Muscle layer of colon (tissue), 2 donors: Measurements from ENCODE around the gene OR2A7.
"Not testable (repeated sequence)": the region's sequence is repeated elsewhere in the genome, so short reads cannot be mapped to it uniquely, and the experiment has no call there.

Experiments used
- H3K27ac ChIP-seq: one replicate; pipeline ENCODE4 v1.7.0; 2013; ENCODE audit warnings: low read depth, mild to moderate bottlenecking, low read length, moderate library complexity
- H3K27me3 ChIP-seq, 2 donors: one replicate each; pipeline ENCODE4 v1.7.0; 2013; ENCODE audit warnings: low read length in 2 of 2, mild to moderate bottlenecking in 2 of 2; ENCODE audit not compliant: insufficient read depth in 2 of 2, control insufficient read depth in 1 of 2
- H3K36me3 ChIP-seq: one replicate; pipeline ENCODE4 v1.7.0; 2013; ENCODE audit warnings: mild to moderate bottlenecking, low read length; ENCODE audit not compliant: insufficient read depth
- H3K4me1 ChIP-seq: one replicate; pipeline ENCODE4 v1.7.0; 2013; ENCODE audit warnings: mild to moderate bottlenecking, low read length; ENCODE audit not compliant: insufficient read depth
- H3K4me3 ChIP-seq, 2 donors: one replicate each; pipeline ENCODE4 v1.7.0; 2013; ENCODE audit warnings: low read length in 2 of 2, low read depth in 1 of 2, mild to moderate bottlenecking in 1 of 2, moderate library complexity in 1 of 2
- H3K9ac ChIP-seq: one replicate; pipeline ENCODE4 v1.7.0; 2013; ENCODE audit warnings: low read length
- H3K9me3 ChIP-seq: one replicate; pipeline ENCODE4 v1.7.0; 2013; ENCODE audit warnings: mild to moderate bottlenecking, low read length
- donor health status: abdominal sarcoma.
- donor health status: Adenocarcinoma of cecum.

OR2A7 gene, protein sequence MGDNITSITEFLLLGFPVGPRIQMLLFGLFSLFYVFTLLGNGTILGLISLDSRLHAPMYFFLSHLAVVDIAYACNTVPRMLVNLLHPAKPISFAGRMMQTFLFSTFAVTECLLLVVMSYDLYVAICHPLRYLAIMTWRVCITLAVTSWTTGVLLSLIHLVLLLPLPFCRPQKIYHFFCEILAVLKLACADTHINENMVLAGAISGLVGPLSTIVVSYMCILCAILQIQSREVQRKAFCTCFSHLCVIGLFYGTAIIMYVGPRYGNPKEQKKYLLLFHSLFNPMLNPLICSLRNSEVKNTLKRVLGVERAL

DNA sequence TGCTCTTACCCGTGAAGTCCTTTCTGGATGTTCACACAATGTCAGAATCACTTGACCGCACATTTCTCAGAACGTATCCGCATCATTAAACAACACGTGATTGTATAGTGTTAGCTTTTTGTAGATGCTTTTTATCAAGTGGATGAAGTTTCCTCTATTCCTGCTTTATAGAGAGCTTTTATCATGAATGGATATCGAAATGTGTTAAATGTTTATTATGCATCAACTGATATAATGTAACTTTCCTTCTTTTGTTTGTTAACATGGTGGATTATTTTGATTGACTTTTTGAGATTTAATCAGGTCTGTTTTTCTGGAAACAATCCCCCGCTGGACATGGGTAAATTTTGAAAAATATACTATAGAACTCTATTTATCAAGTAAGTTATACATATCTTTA, at the start of gene OR2A7:
Gene OR2A7 (minus strand): TSS at position 101 of the 400 bp plus-strand sequence. CDS start 5,164 bp downstream, outside the sequence.
- not testable (repeated sequence) for H3K36me3 ChIP-seq, H3K27me3 ChIP-seq, H3K4me1 ChIP-seq, H3K27ac ChIP-seq, H3K9me3 ChIP-seq, H3K9ac ChIP-seq, H3K4me3 ChIP-seq

GRCh38 chr7:144311872-144312469, 47.4 kb upstream of the OR2A7 start, which contains the start of gene OR2A1:
OR2A1 (plus strand) TSS chr7:144312419; CDS start chr7:144318125, 5,706 bp downstream.
- H3K27me3 ChIP-seq, H3K4me1 ChIP-seq, H3K27ac ChIP-seq: not testable (repeated sequence)

GRCh38 chr7:144311218-144311617, 46.6 kb upstream of the OR2A7 start:
- not testable (repeated sequence) for H3K9me3 ChIP-seq, H3K4me1 ChIP-seq, H3K27ac ChIP-seq, H3K9ac ChIP-seq, H3K4me3 ChIP-seq, H3K36me3 ChIP-seq, H3K27me3 ChIP-seq

More at GRCh38 chr7:144311872-144312469, 47.4 kb upstream of the OR2A7 start, which contains the start of gene OR2A1:
- not testable (repeated sequence) for H3K4me3 ChIP-seq, H3K9ac ChIP-seq, H3K36me3 ChIP-seq, H3K9me3 ChIP-seq

GRCh38 chr7:144309702-144310101, 45.1 kb upstream of the OR2A7 start:
- not testable (repeated sequence) for H3K4me3 ChIP-seq, H3K4me1 ChIP-seq, H3K27me3 ChIP-seq, H3K9me3 ChIP-seq, H3K36me3 ChIP-seq, H3K27ac ChIP-seq, H3K9ac ChIP-seq

GRCh38 chr7:144305156-144305555, 40.6 kb upstream of the OR2A7 start:
- not testable (repeated sequence) for H3K4me3 ChIP-seq, H3K4me1 ChIP-seq, H3K27me3 ChIP-seq, H3K27ac ChIP-seq, H3K9ac ChIP-seq, H3K9me3 ChIP-seq, H3K36me3 ChIP-seq

- not testable (repeated sequence) for H3K36me3 ChIP-seq, H3K4me3 ChIP-seq, H3K4me1 ChIP-seq, H3K9ac ChIP-seq, H3K27me3 ChIP-seq, H3K27ac ChIP-seq, H3K9me3 ChIP-seq
Observed at GRCh38 chr7:144303607-144304006, 39.0 kb upstream of the OR2A7 start.

- not testable (repeated sequence) for H3K4me3 ChIP-seq, H3K27me3 ChIP-seq, H3K4me1 ChIP-seq, H3K27ac ChIP-seq, H3K9ac ChIP-seq, H3K36me3 ChIP-seq, H3K9me3 ChIP-seq
Observed at GRCh38 chr7:144302578-144303303, 38.1 kb upstream of the OR2A7 start.

DNA sequence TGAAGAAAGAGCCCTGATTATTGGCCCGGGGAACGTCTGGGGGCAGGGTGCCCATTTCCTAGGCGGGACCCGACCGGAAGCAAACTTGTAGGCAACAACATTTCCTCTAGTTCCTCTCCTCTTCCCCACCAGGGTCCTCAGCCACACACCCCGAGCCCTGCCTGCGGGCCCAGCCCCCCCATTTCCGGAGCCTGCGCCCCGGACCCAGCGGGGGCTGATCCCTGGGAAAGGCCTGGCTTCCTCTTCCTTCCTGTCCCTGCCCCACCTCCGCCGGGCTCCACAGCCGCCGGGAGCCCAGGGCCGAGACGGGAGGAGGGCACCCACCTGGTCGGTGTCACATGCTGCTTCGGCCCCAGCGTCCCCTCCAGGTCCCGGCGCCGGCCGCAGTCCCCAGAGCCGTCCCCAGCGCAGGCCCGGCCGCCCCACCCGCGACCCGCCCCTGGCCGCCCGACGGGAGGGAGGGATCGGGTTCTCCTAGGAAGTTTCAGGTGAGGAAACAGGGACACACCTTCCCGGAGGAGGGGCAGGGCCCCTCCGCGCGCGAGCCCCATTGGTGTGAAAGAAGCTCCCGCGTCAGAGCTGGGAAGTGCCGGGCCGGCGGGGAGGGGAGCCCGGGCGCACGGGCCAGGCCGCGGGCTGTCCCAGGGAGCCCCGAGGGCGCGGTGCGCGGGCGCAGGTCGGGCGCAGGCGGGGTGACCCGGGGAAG, 29.4 kb upstream of the OR2A7 start:
- H3K9me3 ChIP-seq, H3K4me1 ChIP-seq, H3K9ac ChIP-seq, H3K27ac ChIP-seq, H3K4me3 ChIP-seq, H3K36me3 ChIP-seq, H3K27me3 ChIP-seq: not testable (repeated sequence)

GRCh38 chr7:144292384-144293161, 28.0 kb upstream of the OR2A7 start:
- not testable (repeated sequence) for H3K9ac ChIP-seq, H3K36me3 ChIP-seq, H3K4me1 ChIP-seq, H3K27ac ChIP-seq, H3K4me3 ChIP-seq, H3K9me3 ChIP-seq, H3K27me3 ChIP-seq

DNA sequence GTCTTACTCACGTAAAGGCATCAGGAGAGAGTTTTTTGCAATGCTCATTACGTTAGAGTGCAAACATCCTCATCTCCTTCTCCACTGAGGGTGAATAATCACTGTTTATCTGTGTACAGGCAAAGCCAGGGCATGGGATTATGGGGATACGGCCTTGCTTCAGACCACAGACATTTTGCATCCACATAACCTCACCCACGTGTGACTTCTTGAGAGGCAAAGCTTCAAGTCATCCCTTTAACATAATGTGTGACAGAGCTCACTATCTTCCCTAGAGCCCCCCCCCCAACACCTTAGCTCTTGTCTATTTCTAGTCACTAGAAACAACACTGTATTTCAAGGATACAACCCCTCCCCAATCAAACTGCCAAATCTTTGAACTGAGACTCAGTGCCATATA, 27.0 kb upstream of the OR2A7 start:
- not testable (repeated sequence) for H3K36me3 ChIP-seq, H3K27me3 ChIP-seq, H3K9me3 ChIP-seq, H3K4me1 ChIP-seq, H3K27ac ChIP-seq, H3K4me3 ChIP-seq, H3K9ac ChIP-seq
